WTC11 (cell line): ENCODE results near the gene ZC2HC1C. TPM values are rescaled to one million over a fixed set of nuclear protein-coding genes. Genes with fewer than 3 reads are reported as not detected.

Experiments
- ATAC-seq: fragments of 200-7000 bp; cut with Tn5 transposase; 2 replicates; pipeline ENCODE4 v1.10.0; 2021; ENCODE audit warnings: mild to moderate bottlenecking, moderate library complexity
- CTCF ChIA-PET: fragments of 300-600 bp; sonication (Branson Sonifier 250); formaldehyde crosslinking; loops from one replicate; lab custom pipeline; 2021; ENCODE audit warnings: antibody characterized with exemption; lab: Charles Lee
- POLR2A ChIA-PET: fragments of 350-600 bp; sonication (Branson Sonifier 250); formaldehyde crosslinking; loops from one replicate; lab custom pipeline; 2021; ENCODE audit warnings: antibody characterized with exemption; lab: Charles Lee
- DNase-seq: peaks from one replicate; pipeline ENCODE4 v3.0.0; 2021; ENCODE audit warnings: low spot score
- H3K27ac Mint-ChIP-seq: 2 replicates; pipeline ENCODE4 v1.8.0; 2021; ENCODE audit warnings: mixed read lengths
- H3K27me3 Mint-ChIP-seq: 2 replicates; pipeline ENCODE4 v1.8.0; 2021; ENCODE audit warnings: low read depth, mild to moderate bottlenecking, moderate library complexity, mixed read lengths
- H3K36me3 Mint-ChIP-seq: 2 replicates; pipeline ENCODE4 v1.8.0; 2021; ENCODE audit warnings: mixed read lengths
- H3K4me1 Mint-ChIP-seq: 2 replicates; pipeline ENCODE4 v1.8.0; 2022; ENCODE audit warnings: mixed read lengths
- H3K4me3 Mint-ChIP-seq: 2 replicates; pipeline ENCODE4 v1.8.0; 2021; ENCODE audit warnings: mild to moderate bottlenecking, moderate library complexity, mixed read lengths
- H3K9me3 Mint-ChIP-seq: 2 replicates; pipeline ENCODE4 v1.8.0; 2021; ENCODE audit warnings: mixed read lengths
- AR ChIP-seq: fragments of 250-450 bp; sonication (Bioruptor Pico); IDR thresholded peaks from 2 replicates; pipeline ENCODE4 v1.9.0; 2021; ENCODE audit warnings: mild to moderate bottlenecking
- E2F1 ChIP-seq: sonication (generic); formaldehyde crosslinking; IDR thresholded peaks from 2 replicates; pipeline ENCODE4 v1.8.0; 2022; ENCODE audit warnings: mild to moderate bottlenecking, missing genetic modification reagents
- ETV6 ChIP-seq: sonication (generic); formaldehyde crosslinking; IDR thresholded peaks from 2 replicates; pipeline ENCODE4 v1.8.1; 2022; ENCODE audit warnings: mild to moderate bottlenecking, missing genetic modification reagents
- IRF1 ChIP-seq: sonication (generic); formaldehyde crosslinking; IDR thresholded peaks from 2 replicates; pipeline ENCODE4 v1.8.0; 2023; ENCODE audit warnings: missing genetic modification reagents
- MXD4 ChIP-seq: fragments of 250-450 bp; sonication (Bioruptor Pico); IDR thresholded peaks from 2 replicates; pipeline ENCODE4 v1.8.0; 2021; ENCODE audit warnings: mild to moderate bottlenecking, moderate library complexity, borderline replicate concordance
- NR1H2 ChIP-seq: sonication (generic); formaldehyde crosslinking; IDR thresholded peaks from 2 replicates; pipeline ENCODE4 v1.9.0; 2021; ENCODE audit warnings: mild to moderate bottlenecking, moderate library complexity, missing genetic modification reagents
- PRDM15 ChIP-seq: sonication (generic); formaldehyde crosslinking; IDR thresholded peaks from 2 replicates; pipeline ENCODE4 v1.8.0; 2022; ENCODE audit warnings: missing genetic modification reagents
- ZMAT4 ChIP-seq: fragments of 250-450 bp; sonication (Bioruptor Pico); IDR thresholded peaks from 2 replicates; pipeline ENCODE4 v1.9.0; 2021; ENCODE audit warnings: mild to moderate bottlenecking
- ZNF121 ChIP-seq: sonication (generic); formaldehyde crosslinking; IDR thresholded peaks from 2 replicates; pipeline ENCODE4 v1.8.0; 2023; ENCODE audit warnings: missing genetic modification reagents
- ZNF232 ChIP-seq: sonication (generic); formaldehyde crosslinking; IDR thresholded peaks from 2 replicates; pipeline ENCODE4 v1.8.0; 2022; ENCODE audit warnings: mild to moderate bottlenecking, missing genetic modification reagents
- ZNF281 ChIP-seq: sonication (generic); formaldehyde crosslinking; IDR thresholded peaks from 2 replicates; pipeline ENCODE4 v1.8.0; 2023; ENCODE audit warnings: mild to moderate bottlenecking, missing genetic modification reagents
- ZNF416 ChIP-seq: fragments of 250-450 bp; sonication (Bioruptor Pico); IDR thresholded peaks from 2 replicates; pipeline ENCODE4 v1.9.0; 2021; ENCODE audit warnings: mild to moderate bottlenecking, inconsistent platforms
- ZNF512 ChIP-seq: sonication (generic); formaldehyde crosslinking; IDR thresholded peaks from 2 replicates; pipeline ENCODE4 v1.8.1; 2022; ENCODE audit warnings: missing genetic modification reagents, borderline replicate concordance
- total RNA-seq: library from RNA; stranded (reverse); gene quantifications from 3 replicates; pipeline ENCODE4 v1.2.3, GENCODE V29; 2021

Gene ZC2HC1C
- total RNA-seq, 1 experiment from 2014 or later, result 1.6 TPM

- Mint-ChIP-seq H3K4me3 (no peak overlapping the region), H3K36me3 (peaks cover 23% of the 10 kb centered on the region), H3K27ac (no peak overlapping the region), H3K4me1 (no peaks in the 10 kb centered on the region), H3K9me3 (no peaks in the 10 kb centered on the region), H3K27me3 (no peaks in the 10 kb centered on the region)
- ChIA-PET POLR2A (no interaction called here), CTCF (no interaction called here)
- DNase-seq, result no peak
- no peak for TF ChIP-seq ZNF281
- TF ChIP-seq ZMAT4, result no peak
- no peak for TF ChIP-seq PRDM15 (CRISPR knock-in tag)
- no peak for TF ChIP-seq MXD4 (CRISPR knock-in tag)
- TF ChIP-seq ZNF416 (CRISPR knock-in tag), result no peak
- TF ChIP-seq IRF1, result no peak
- ATAC-seq, result no peak
These were observed 28.9 kb upstream of the ZC2HC1C start for GRCh38 chr14:75040507-75040906.

GRCh38 chr14:75040959-75041358 lies 28.5 kb upstream of the ZC2HC1C start:
- ChIA-PET CTCF (no interaction called here), POLR2A (no interaction called here)
- Mint-ChIP-seq H3K27ac (no peak overlapping the region), H3K36me3 (peaks cover 23% of the 10 kb centered on the region), H3K9me3 (no peaks in the 10 kb centered on the region), H3K4me3 (no peak overlapping the region), H3K4me1 (no peaks in the 10 kb centered on the region), H3K27me3 (no peaks in the 10 kb centered on the region)
- DNase-seq (no peak), ATAC-seq (no peak)
- no peak for TF ChIP-seq ZNF416 (CRISPR knock-in tag)

GRCh38 chr14:75041613-75042012 lies 27.8 kb upstream of the ZC2HC1C start:
- H3K36me3 Mint-ChIP-seq, result peaks cover 21% of the 10 kb centered on the region
- no peak overlapping the region for H3K27ac Mint-ChIP-seq
- no peaks in the 10 kb centered on the region for H3K9me3 Mint-ChIP-seq
- H3K27me3 Mint-ChIP-seq, result no peaks in the 10 kb centered on the region
- no peaks in the 10 kb centered on the region for H3K4me1 Mint-ChIP-seq
- H3K4me3 Mint-ChIP-seq, result no peak overlapping the region
- ChIA-PET POLR2A (no interaction called here), CTCF (interaction anchor here (1.3 kb wide), 1 partner anchor 181 kb away, joined by 3 read pairs; no protein-coding TSS in a partner anchor)
- no peak for ATAC-seq
- no peak for DNase-seq
- TF ChIP-seq ZMAT4 (no peak), ETV6 (CRISPR knock-in tag) (no peak), E2F1 (CRISPR knock-in tag) (no peak), ZNF232 (CRISPR knock-in tag) (no peak), NR1H2 (CRISPR knock-in tag) (no peak), AR (CRISPR knock-in tag) (no peak), ZNF512 (CRISPR knock-in tag) (no peak), ZNF416 (CRISPR knock-in tag) (no peak), ZNF121 (CRISPR knock-in tag) (no peak), ZNF281 (no peak)
